H1 (cell line): ENCODE results near the gene RERE. TPM values are rescaled to one million over a fixed set of nuclear protein-coding genes. Genes with fewer than 3 reads are reported as not detected.

Source experiments
- CTCF ChIA-PET: fragments of 300-600 bp; sonication (Branson Sonifier 250); formaldehyde crosslinking; loops from one replicate; lab custom pipeline; 2021; ENCODE audit not compliant: partially characterized antibody; lab: Charles Lee
- POLR2A ChIA-PET: fragments of 300-600 bp; sonication (Branson Sonifier 250); formaldehyde crosslinking; loops from one replicate; lab custom pipeline; 2021; ENCODE audit warnings: inconsistent platforms; ENCODE audit not compliant: partially characterized antibody; lab: Charles Lee
- DNase-seq, 2 experiments: peaks; one replicate each; pipeline versions ENCODE4 v3.0.0 to v3.0.0-alpha.2; 2010 to 2022; ENCODE audit warnings: low spot score in 2 of 2, low read depth in 1 of 2, mixed read lengths in 1 of 2
- FAIRE-seq: peaks from 2 replicates; lab custom pipeline; 2011; peaks lifted over from hg19 to GRCh38; lab: Jason Lieb, UNC
- H2AFZ ChIP-seq: 2 replicates; pipeline ENCODE4 v1.8.1; 2012; ENCODE audit warnings: low read length, inconsistent platforms
- H2AK5ac ChIP-seq: 2 replicates; pipeline ENCODE4 v1.6.1; 2013; ENCODE audit warnings: low read depth, low read length
- H2BK120ac ChIP-seq: replicated peaks from 2 replicates; pipeline ENCODE3; 2013; ENCODE audit warnings: low read depth, low read length, inconsistent platforms
- H2BK12ac ChIP-seq: 2 replicates; pipeline ENCODE4 v1.6.1; 2013; ENCODE audit warnings: low read depth, low read length
- H2BK15ac ChIP-seq: 2 replicates; pipeline ENCODE4 v1.6.1; 2013; ENCODE audit warnings: low read length
- H2BK20ac ChIP-seq: 2 replicates; pipeline ENCODE4 v1.6.1; 2013; ENCODE audit warnings: low read length
- H2BK5ac ChIP-seq: 2 replicates; pipeline ENCODE4 v1.6.1; 2013; ENCODE audit warnings: low read depth, low read length
- H3K14ac ChIP-seq: 2 replicates; pipeline ENCODE4 v1.6.1; 2013; ENCODE audit warnings: inconsistent platforms; ENCODE audit not compliant: insufficient read length
- H3K18ac ChIP-seq: 2 replicates; pipeline ENCODE4 v1.6.1; 2013; ENCODE audit warnings: low read length; ENCODE audit errors: extremely low read depth
- H3K23ac ChIP-seq: 2 replicates; pipeline ENCODE4 v1.6.1; 2013; ENCODE audit warnings: inconsistent platforms; ENCODE audit not compliant: insufficient read length
- H3K23me2 ChIP-seq: 2 replicates; pipeline ENCODE4 v1.6.1; 2013; ENCODE audit warnings: low read depth, low read length
- H3K27ac ChIP-seq: 2 replicates; pipeline ENCODE4 v1.6.1; 2011; ENCODE audit warnings: low read depth, low read length, inconsistent platforms
- H3K27me3 ChIP-seq, 4 experiments: replicated peaks in 1 of 4; 1 replicate in 1 of 4; 2 replicates in 3 of 4; pipeline versions ENCODE4 v1.6.1 to v1.8.1; 2011 to 2013; ENCODE audit warnings: low read length in 3 of 4, mild to moderate bottlenecking in 3 of 4, inconsistent platforms in 2 of 4, mixed read lengths in 2 of 4, moderate library complexity in 1 of 4; ENCODE audit not compliant: control insufficient read depth in 3 of 4, insufficient read depth in 3 of 4; ENCODE audit errors: extremely low read depth in 1 of 4
- H3K36me3 ChIP-seq, 4 experiments: 2 replicates each; pipeline versions ENCODE4 v1.6.1 to v1.8.1; 2011 to 2013; ENCODE audit warnings: mild to moderate bottlenecking in 4 of 4, low read length in 3 of 4, moderate library complexity in 2 of 4, control low read depth in 1 of 4, inconsistent platforms in 1 of 4; ENCODE audit not compliant: insufficient read depth in 4 of 4, control insufficient read depth in 2 of 4
- H3K4ac ChIP-seq: replicated peaks from 2 replicates; pipeline ENCODE3; 2013; ENCODE audit warnings: low read length, low read depth, mixed read lengths, inconsistent platforms; ENCODE audit not compliant: insufficient read length
- H3K4me1 ChIP-seq, 4 experiments: replicated peaks in 1 of 4; 1 replicate in 1 of 4; 2 replicates in 3 of 4; pipeline versions ENCODE4 v1.6.1 to v1.8.1; 2011 to 2013; ENCODE audit warnings: low read length in 3 of 4, inconsistent platforms in 2 of 4, mixed read lengths in 1 of 4; ENCODE audit not compliant: insufficient read depth in 4 of 4, control insufficient read depth in 3 of 4
- H3K4me2 ChIP-seq, 2 experiments: 2 replicates each; pipeline versions ENCODE4 v1.6.1 to v1.8.1; 2011 to 2013; ENCODE audit warnings: low read depth in 2 of 2, low read length in 2 of 2, control low read depth in 1 of 2, inconsistent platforms in 1 of 2, mild to moderate bottlenecking in 1 of 2; ENCODE audit not compliant: insufficient read depth in 1 of 2
- H3K4me3 ChIP-seq, 4 experiments: fragments of 200-600, 300-600 bp in 1 of 4; sonication (generic), shearing (Covaris generic), sonication (Bioruptor Twin) in 1 of 4; 2 replicates each; pipeline versions ENCODE4 v1.5.1 to v1.8.1; 2011 to 2016; ENCODE audit warnings: low read length in 4 of 4, low read depth in 3 of 4, control low read depth in 2 of 4, inconsistent platforms in 2 of 4, mild to moderate bottlenecking in 2 of 4, mixed read lengths in 1 of 4, moderate library complexity in 1 of 4; ENCODE audit not compliant: insufficient read depth in 2 of 4; ENCODE audit errors: extremely low read depth in 1 of 4
- H3K56ac ChIP-seq: replicated peaks from 2 replicates; pipeline ENCODE3; 2013; ENCODE audit warnings: low read depth, mild to moderate bottlenecking, mixed read lengths, low read length, inconsistent platforms; ENCODE audit not compliant: insufficient read length
- H3K79me1 ChIP-seq: 2 replicates; pipeline ENCODE4 v1.6.1; 2013; ENCODE audit warnings: low read depth, low read length, control low read depth
- H3K79me2 ChIP-seq, 2 experiments: 2 replicates each; pipeline versions ENCODE4 v1.6.1 to v1.8.1; 2012 to 2013; ENCODE audit warnings: low read length in 2 of 2, mild to moderate bottlenecking in 2 of 2, inconsistent platforms in 1 of 2; ENCODE audit not compliant: insufficient read depth in 2 of 2, control insufficient read depth in 1 of 2
- H3K9ac ChIP-seq, 4 experiments: replicated peaks in 1 of 4; 1 replicate in 1 of 4; 2 replicates in 3 of 4; pipeline versions ENCODE4 v1.6.1 to v1.8.1; 2011 to 2013; ENCODE audit warnings: low read depth in 3 of 4, low read length in 3 of 4, control low read depth in 2 of 4, mild to moderate bottlenecking in 2 of 4, moderate library complexity in 2 of 4, inconsistent platforms in 1 of 4; ENCODE audit errors: extremely low read depth in 1 of 4
- H3K9me3 ChIP-seq, 2 experiments: 2 replicates each; pipeline versions ENCODE4 v1.6.1 to v1.8.1; 2012 to 2013; ENCODE audit warnings: mild to moderate bottlenecking in 2 of 2, moderate library complexity in 2 of 2, control low read depth in 1 of 2, inconsistent platforms in 1 of 2, low read depth in 1 of 2, low read length in 1 of 2, mixed read lengths in 1 of 2; ENCODE audit not compliant: insufficient read depth in 2 of 2
- H4K20me1 ChIP-seq, 2 experiments: replicated peaks in 1 of 2; 2 replicates each; pipeline versions ENCODE3 to v1.8.1; 2011 to 2013; ENCODE audit warnings: inconsistent platforms in 2 of 2, low read length in 2 of 2, mild to moderate bottlenecking in 1 of 2; ENCODE audit not compliant: insufficient read depth in 2 of 2, control insufficient read depth in 1 of 2
- H4K5ac ChIP-seq: 2 replicates; pipeline ENCODE4 v1.6.1; 2013; ENCODE audit warnings: low read length, low read depth, mixed read lengths, inconsistent platforms; ENCODE audit not compliant: insufficient read length
- H4K8ac ChIP-seq: 2 replicates; pipeline ENCODE4 v1.8.0; 2013; ENCODE audit warnings: mild to moderate bottlenecking, moderate library complexity, low read length, inconsistent platforms; ENCODE audit not compliant: insufficient read depth; ENCODE audit errors: extremely low read depth
- H4K91ac ChIP-seq: replicated peaks from 2 replicates; pipeline ENCODE3; 2013; ENCODE audit warnings: low read length, mixed read lengths, inconsistent platforms; ENCODE audit not compliant: insufficient read length
- ASH2L ChIP-seq: fragments of 200-600, 300-600 bp; sonication (generic); IDR thresholded peaks from one replicate; pipeline ENCODE4 v1.7.1; 2017; ENCODE audit warnings: low read length
- BRCA1 ChIP-seq: IDR thresholded peaks from 2 replicates; pipeline ENCODE4 v1.6.1; 2012; ENCODE audit warnings: low read depth, low read length, improper control_type of control experiment
- CTCF ChIP-seq, 3 experiments: IDR thresholded peaks; 1 replicate in 2 of 3; 2 replicates in 1 of 3; pipeline versions ENCODE4 v1.5.1 to v1.6.1; 2011; ENCODE audit warnings: low read length in 3 of 3, mild to moderate bottlenecking in 3 of 3, inconsistent platforms in 2 of 3, low read depth in 1 of 3, moderate library complexity in 1 of 3; ENCODE audit not compliant: insufficient read depth in 1 of 3; ENCODE audit errors: control extremely low read depth in 1 of 3
- EP300 ChIP-seq, 2 experiments: IDR thresholded peaks; 1 replicate in 1 of 2; 2 replicates in 1 of 2; pipeline ENCODE4 v1.6.1; 2011 to 2012; ENCODE audit warnings: low read depth in 2 of 2, low read length in 2 of 2, mild to moderate bottlenecking in 2 of 2, borderline replicate concordance in 1 of 2, inconsistent platforms in 1 of 2, moderate library complexity in 1 of 2
- GABPA ChIP-seq: IDR thresholded peaks from 2 replicates; pipeline ENCODE4 v1.6.1; 2011; ENCODE audit warnings: mild to moderate bottlenecking, low read length, moderate library complexity, borderline replicate concordance; ENCODE audit not compliant: insufficient read depth
- NANOG ChIP-seq: IDR thresholded peaks from 2 replicates; pipeline ENCODE4 v1.6.1; 2011; ENCODE audit warnings: low read length, low read depth, mild to moderate bottlenecking, inconsistent platforms; ENCODE audit not compliant: insufficient read depth, poor library complexity, severe bottlenecking
- RFX5 ChIP-seq: IDR thresholded peaks from 2 replicates; pipeline ENCODE4 v1.6.1; 2011; ENCODE audit warnings: low read depth, low read length, improper control_type of control experiment, borderline replicate concordance
- SRF ChIP-seq: IDR thresholded peaks from 2 replicates; pipeline ENCODE4 v1.6.1; 2011; ENCODE audit warnings: mild to moderate bottlenecking, low read depth, low read length, moderate library complexity
- TCF12 ChIP-seq: IDR thresholded peaks from 2 replicates; pipeline ENCODE4 v1.6.1; 2011; ENCODE audit warnings: low read depth, mild to moderate bottlenecking, low read length
- YY1 ChIP-seq: IDR thresholded peaks from 2 replicates; pipeline ENCODE4 v1.6.1; 2011; ENCODE audit warnings: low read depth, mild to moderate bottlenecking, low read length
- WGBS, 2 experiments: shearing (Covaris generic) in 1 of 2; methylation state at CpG; one replicate each; pipeline versions ENCODE4 v1.1.6 to v1.1.7; 2013 to 2015; ENCODE audit warnings: low lambda C conversion rate in 2 of 2, mixed read lengths in 2 of 2, inconsistent platforms in 1 of 2, low coverage in 1 of 2, missing lambda C conversion rate in 1 of 2; ENCODE audit not compliant: insufficient replicate concordance in 2 of 2, insufficient coverage in 1 of 2, insufficient read length in 1 of 2; ENCODE audit errors: extremely low coverage in 1 of 2, missing lambda C conversion rate in 1 of 2; 5-methylcytosine and 5-hydroxymethylcytosine counted together
- polyA plus RNA-seq, 7 experiments: library from polyadenylated mRNA; depleted of rRNA in 3 of 7; stranded (reverse) in 5 of 7; unstranded in 2 of 7; fragments of >200 nt in 5 of 7; fragments of 200-250 nt in 2 of 7; gene quantifications; 1 replicate in 5 of 7; 2 replicates in 1 of 7; 4 replicates in 1 of 7; pipeline versions ENCODE4 v1.2.1 to v1.2.3, GENCODE V29; 2011 to 2013; ENCODE audit warnings: missing spikeins in 2 of 7, mixed read lengths in 2 of 7
- total RNA-seq: library from RNA; stranded (reverse); fragmentation: NEBNext Ultra II Directional; extraction: Animal tissue kit (Norgen Biotek cat#: 25700); gene quantifications from 2 replicates; pipeline ENCODE4 v1.2.1, GENCODE V29; 2021

The RERE gene
- total and polyA plus RNA-seq, 2 of the 8 experiments (the other 6 are each of a cell fraction or from before 2014, with no cell fraction given), result 15.3 to 142 TPM

- H2AK5ac ChIP-seq, result no peak overlapping the region
- H2BK15ac ChIP-seq, result no peak overlapping the region
- H3K79me2 ChIP-seq, result peaks cover 0 to 36% of the 10 kb centered on the region in 2 experiments; a peak in 2 of 4 replicates
- H3K14ac ChIP-seq, result no peak overlapping the region
- no peaks in the 10 kb centered on the region for H3K9me3 ChIP-seq
- DNase-seq, result peak in 1 of 2 experiments; percentile 50
- no peak overlapping the region for H4K8ac ChIP-seq
- H2BK120ac ChIP-seq, result no peak overlapping the region
- ChIA-PET CTCF (interaction anchor here (0.7 to 2.0 kb wide), 16 partner anchors 10 to 484 kb away, joined by 3 to 10 read pairs (median 4); no protein-coding TSS in a partner anchor), POLR2A (interaction anchor here (0.7 to 1.3 kb wide), 2 partner anchors 10 to 15 kb away, joined by 3 read pairs; no protein-coding TSS in a partner anchor)
- H3K27me3 ChIP-seq, result no peaks in the 10 kb centered on the region
- H3K4me3 ChIP-seq, result peak overlapping the region in 1 of 4 experiments; percentile 40; a peak in 3 of 8 replicates
- H3K36me3 ChIP-seq, result no peaks in the 10 kb centered on the region; a peak in 1 of 8 replicates
- H2BK5ac ChIP-seq, result no peak overlapping the region
- no peaks in the 10 kb centered on the region for H4K20me1 ChIP-seq
- 7% methylated on average over 4 of the region's 4 CpGs; no CpG with 5 or more reads in 1 of the 2 experiments for WGBS, 2 experiments
- peak overlapping the region; percentile 63 to 68; a peak in 3 of 4 replicates for H3K4me2 ChIP-seq
- no peak overlapping the region for H4K91ac ChIP-seq
- H2BK20ac ChIP-seq, result no peak overlapping the region
- H2BK12ac ChIP-seq, result no peak overlapping the region
- H3K79me1 ChIP-seq, result 0 out of 2 replicates have a peak, but pooled peaks cover 3% of the 10 kb centered on the region
- H3K4ac ChIP-seq, result no peak overlapping the region
- peaks cover 15 to 34% (median 27%) of the 10 kb centered on the region in 4 experiments for H3K4me1 ChIP-seq
- H3K9ac ChIP-seq, result no peak overlapping the region
- H3K23ac ChIP-seq, result no peak overlapping the region
- H2AFZ ChIP-seq, result no peak overlapping the region
- H3K18ac ChIP-seq, result no peak overlapping the region
- H3K23me2 ChIP-seq, result no peaks in the 10 kb centered on the region
- peak overlapping the region; percentile 69 for H4K5ac ChIP-seq
- peak overlapping the region; percentile 19; the same call in 1 of the 2 replicates for H3K27ac ChIP-seq
- FAIRE-seq, result peak; percentile 66
- no peak overlapping the region for H3K56ac ChIP-seq
- TF ChIP-seq YY1 (0 out of 2 replicates have a peak, but pooled peaks have one; percentile 51), NANOG (no peak), BRCA1 (no peak), RFX5 (no peak), EP300 (IDR thresholded peaks at IDR 0.05; ENCODE audit: borderline replicate concordance in 1 of 2, low read depth in 2 of 2, low read length in 2 of 2) (peak in 1 of 2 experiments; percentile 34; a peak in 1 of 3 replicates), ASH2L (no peak), SRF (no peak), GABPA (no peak), CTCF (IDR thresholded peaks at IDR 0.05; ENCODE audit: control extremely low read depth in 1 of 3, insufficient read depth in 1 of 3, low read depth in 1 of 3, low read length in 3 of 3) (peak in 1 of 3 experiments; percentile 22; a peak in 1 of 4 replicates), TCF12 (0 out of 2 replicates have a peak, but pooled peaks have one; percentile 50)
Observed at GRCh38 chr1:8460132-8460544, 357.3 kb downstream of the RERE start.
